ENCODE data around the gene DUSP5.

- TF ChIP-seq CTCF (IDR thresholded peaks at IDR 0.05; ENCODE audit: poor library complexity) (no peak), EZH2 (IDR thresholded peaks at IDR 0.05; ENCODE audit: borderline replicate concordance) (no peak), EZH2phosphoT487 (IDR thresholded peaks at IDR 0.05; ENCODE audit: low read depth, severe bottlenecking, unreplicated experiment) (no peak)
These were observed 38.1 kb upstream of the DUSP5 start for GRCh38 chr10:110459600-110459999.
